ENCODE results near the gene CNTNAP5.

Gene CNTNAP5

GRCh38 chr2:124559236-124559635, 534.1 kb downstream of the CNTNAP5 start:
- DNase-seq (ENCODE audit: low read depth) = no peak

GRCh38 chr2:124560592-124561112, 535.6 kb downstream of the CNTNAP5 start:
- DNase-seq (ENCODE audit: low read depth) = no peak

- no peak for DNase-seq (ENCODE audit: low read depth)
Observed at GRCh38 chr2:124561486-124561885, 536.4 kb downstream of the CNTNAP5 start.

GRCh38 chr2:124563426-124563825, 538.3 kb downstream of the CNTNAP5 start:
- no peak for DNase-seq (ENCODE audit: low read depth)

GRCh38 chr2:124566518-124566970, 541.5 kb downstream of the CNTNAP5 start:
- DNase-seq (ENCODE audit: low read depth) = no peak

- DNase-seq (ENCODE audit: low read depth) = no peak
Observed at GRCh38 chr2:124570872-124571271, 545.8 kb downstream of the CNTNAP5 start.

GRCh38 chr2:124571836-124572235, 546.7 kb downstream of the CNTNAP5 start:
- no peak for DNase-seq (ENCODE audit: low read depth)

GRCh38 chr2:124572934-124573634, 548.0 kb downstream of the CNTNAP5 start:
- DNase-seq (ENCODE audit: low read depth) = no peak

GRCh38 chr2:124575497-124575896, 550.4 kb downstream of the CNTNAP5 start:
- no peak for DNase-seq (ENCODE audit: low read depth)

GRCh38 chr2:124580263-124580662, 555.2 kb downstream of the CNTNAP5 start:
- DNase-seq (ENCODE audit: low read depth) = no peak

- no peak for DNase-seq (ENCODE audit: low read depth)
Observed at GRCh38 chr2:124582387-124582786, 557.3 kb downstream of the CNTNAP5 start.

- DNase-seq (ENCODE audit: low read depth) = no peak
Observed at GRCh38 chr2:124584615-124585014, 559.5 kb downstream of the CNTNAP5 start.

- DNase-seq (ENCODE audit: low read depth) = no peak
Observed at GRCh38 chr2:124585277-124585676, 560.2 kb downstream of the CNTNAP5 start.

- DNase-seq (ENCODE audit: low read depth) = no peak
Observed at GRCh38 chr2:124586210-124586609, 561.1 kb downstream of the CNTNAP5 start.

- DNase-seq (ENCODE audit: low read depth) = no peak
Observed at GRCh38 chr2:124586835-124587234, 561.7 kb downstream of the CNTNAP5 start.

- DNase-seq (ENCODE audit: low read depth) = no peak
Observed at GRCh38 chr2:124589971-124590370, 564.9 kb downstream of the CNTNAP5 start.

GRCh38 chr2:124602759-124603158, 577.7 kb downstream of the CNTNAP5 start:
- DNase-seq (ENCODE audit: low read depth) = no peak

GRCh38 chr2:124604940-124605339, 579.9 kb downstream of the CNTNAP5 start:
- no peak for DNase-seq (ENCODE audit: low read depth)

- DNase-seq (ENCODE audit: low read depth) = no peak
Observed at GRCh38 chr2:124607679-124608078, 582.6 kb downstream of the CNTNAP5 start.

GRCh38 chr2:124609667-124610066, 584.6 kb downstream of the CNTNAP5 start:
- no peak for DNase-seq (ENCODE audit: low read depth)

GRCh38 chr2:124610141-124610540, 585.1 kb downstream of the CNTNAP5 start:
- no peak for DNase-seq (ENCODE audit: low read depth)

GRCh38 chr2:124610866-124611265, 585.8 kb downstream of the CNTNAP5 start:
- no peak for DNase-seq (ENCODE audit: low read depth)

- no peak for DNase-seq (ENCODE audit: low read depth)
Observed at GRCh38 chr2:124623560-124623959, 598.5 kb downstream of the CNTNAP5 start.

GRCh38 chr2:124625561-124625960, 600.5 kb downstream of the CNTNAP5 start:
- DNase-seq (ENCODE audit: low read depth) = no peak
